GM21423 (cell line): ENCODE results near the gene PRKRA.
"Not testable (repeated sequence)": the region's sequence is repeated elsewhere in the genome, so short reads cannot be mapped to it uniquely, and the experiment has no call there.

ENCODE experiments used
- ATAC-seq: cut with Tn5 transposase; IDR thresholded peaks from one replicate; pipeline ENCODE4 v1.9.1; 2021; ENCODE audit warnings: mild to moderate bottlenecking, moderate library complexity; ENCODE audit not compliant: unreplicated experiment

PRKRA gene

DNA sequence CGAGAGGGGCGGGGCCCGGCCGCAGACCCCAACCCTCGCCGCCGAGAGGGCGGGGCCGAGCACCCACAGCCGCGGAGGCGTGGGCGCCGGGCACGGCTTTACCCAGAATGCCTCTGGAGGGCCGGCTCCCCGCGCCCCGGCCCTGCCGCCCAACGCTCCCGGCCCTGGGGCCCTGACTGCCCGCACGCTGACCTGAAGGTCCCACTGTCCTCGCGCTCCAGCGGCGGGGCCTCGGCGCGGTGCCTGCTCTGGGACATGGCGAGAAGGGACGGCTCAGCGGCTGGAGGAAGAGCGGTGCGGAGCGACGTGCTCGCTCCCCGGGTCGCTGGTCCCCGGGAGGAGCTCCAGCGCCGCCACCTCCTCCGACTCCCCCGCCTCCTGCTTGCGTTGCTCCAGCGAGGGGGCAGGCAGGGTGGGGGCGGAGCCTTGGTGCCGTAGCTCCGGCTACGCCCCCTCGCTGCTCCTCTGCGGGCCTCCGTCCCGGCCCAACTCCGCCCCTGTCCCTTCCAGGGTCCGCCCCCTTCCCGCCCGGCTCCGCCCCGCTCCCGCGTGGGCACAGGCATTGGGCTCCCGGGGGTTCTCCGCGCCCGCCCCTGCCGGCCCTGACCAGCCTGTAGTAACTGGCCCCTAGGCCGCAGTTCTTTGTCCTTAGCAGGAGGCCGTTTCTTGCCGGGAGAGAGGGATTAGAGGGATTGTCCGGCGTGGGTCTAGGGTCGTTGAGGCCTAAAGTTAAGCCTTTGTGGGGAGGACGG, at the start of gene PRKRA, which contains the start of gene PJVK:
Gene PRKRA, minus strand, starts transcription at position 402 of the 752 bp plus-strand sequence. Its CDS starts 145 bp downstream, at position 257.
Gene PJVK, plus strand, starts transcription at position 605 of the 752 bp plus-strand sequence. CDS start 2,032 bp downstream, outside the sequence.
- peak; percentile 80 for ATAC-seq

DNA sequence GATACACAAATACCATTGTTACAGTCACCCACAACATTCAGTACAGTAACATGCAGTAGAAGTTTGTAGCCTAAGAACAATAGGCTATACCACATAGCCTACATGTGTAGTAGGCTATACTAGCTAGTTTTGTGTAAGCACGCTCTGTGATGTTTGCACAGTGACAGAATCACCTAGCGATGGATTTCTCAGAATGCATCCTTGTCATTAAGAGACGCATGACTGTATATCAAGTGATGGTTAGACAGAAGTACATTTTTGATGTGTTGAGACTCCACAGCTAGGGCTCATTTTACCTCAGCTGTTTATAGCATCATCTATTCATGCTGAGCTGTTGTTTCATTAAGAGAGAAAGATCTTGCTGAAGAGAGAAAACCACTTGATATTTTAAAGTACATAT, 48.7 kb upstream of the PRKRA start:
- ATAC-seq = no peak

DNA sequence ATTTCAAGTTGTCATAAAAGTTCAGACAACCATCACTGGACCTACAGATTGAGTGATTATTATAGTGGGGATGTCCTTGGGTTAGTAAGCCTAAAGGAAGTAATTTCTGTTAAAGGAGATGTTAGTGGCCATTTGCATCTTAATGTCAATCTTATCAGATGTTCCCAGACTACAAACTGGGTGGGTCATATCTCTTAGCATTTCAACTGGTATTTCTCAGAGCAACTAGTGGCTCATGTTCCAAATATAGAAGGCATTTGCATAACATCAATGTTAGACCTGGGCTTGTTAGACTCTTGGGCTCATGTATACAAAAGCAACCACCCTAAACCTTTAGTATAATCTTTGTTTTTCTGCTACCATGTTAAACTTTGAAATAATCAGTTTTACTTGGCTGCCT, 47.2 kb upstream of the PRKRA start:
- peak; percentile 63 for ATAC-seq

DNA sequence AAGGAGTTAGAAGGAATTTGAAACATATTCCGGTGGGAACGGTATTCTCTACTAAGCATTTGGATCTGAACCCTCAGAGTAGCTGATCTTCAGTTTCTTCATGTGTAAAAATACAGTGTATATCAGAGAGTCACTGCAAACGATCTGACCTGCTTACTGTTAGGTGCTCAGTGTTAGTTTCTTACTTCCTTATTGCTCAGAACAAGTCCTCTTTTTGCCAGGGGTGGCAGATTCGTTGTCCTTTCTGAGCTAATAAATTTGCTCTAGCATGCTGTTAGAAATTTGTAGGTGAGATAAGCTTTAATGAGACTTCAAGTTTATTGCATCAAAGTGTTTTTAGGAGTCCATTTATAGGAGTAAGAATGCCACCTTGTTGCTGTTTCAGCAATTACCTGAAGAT, 45.1 kb upstream of the PRKRA start:
- ATAC-seq = no peak

DNA sequence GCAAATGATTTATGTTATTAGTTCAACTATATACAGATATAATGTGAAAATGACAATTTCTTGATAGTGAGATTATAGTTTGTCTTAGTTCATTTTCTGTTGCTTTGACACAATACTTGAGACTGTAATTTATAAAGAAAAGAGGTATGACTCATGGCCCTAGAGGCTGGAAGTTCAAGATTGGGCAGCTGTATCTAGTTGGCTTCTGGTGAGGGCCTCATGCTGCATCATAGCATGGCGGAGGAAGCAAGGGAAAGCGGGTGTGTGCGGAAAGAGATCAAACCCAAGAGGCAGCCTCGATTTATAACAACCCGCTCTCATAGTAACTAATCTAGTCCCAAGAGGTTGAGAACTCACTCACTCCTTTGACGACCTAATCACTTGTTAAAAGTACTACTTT, 40.6 kb upstream of the PRKRA start:
- no peak for ATAC-seq

DNA sequence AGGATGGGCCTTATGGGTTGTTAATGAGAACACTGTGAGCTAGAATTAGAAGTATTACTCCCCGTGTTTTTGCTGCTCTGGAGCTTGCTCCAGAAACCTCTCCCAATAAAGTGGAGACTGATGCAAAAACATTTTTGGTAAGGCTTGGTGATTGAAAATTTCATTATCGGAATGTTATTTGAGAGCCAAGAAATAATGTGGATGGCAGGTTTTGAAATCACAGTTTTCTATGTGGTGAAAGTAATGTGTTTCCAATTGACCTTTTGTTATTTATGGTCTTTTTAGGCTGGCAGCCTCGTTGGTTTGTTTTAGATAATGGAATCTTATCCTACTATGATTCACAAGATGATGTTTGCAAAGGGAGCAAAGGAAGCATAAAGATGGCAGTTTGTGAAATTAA, 34.4 kb upstream of the PRKRA start:
- ATAC-seq = no peak

DNA sequence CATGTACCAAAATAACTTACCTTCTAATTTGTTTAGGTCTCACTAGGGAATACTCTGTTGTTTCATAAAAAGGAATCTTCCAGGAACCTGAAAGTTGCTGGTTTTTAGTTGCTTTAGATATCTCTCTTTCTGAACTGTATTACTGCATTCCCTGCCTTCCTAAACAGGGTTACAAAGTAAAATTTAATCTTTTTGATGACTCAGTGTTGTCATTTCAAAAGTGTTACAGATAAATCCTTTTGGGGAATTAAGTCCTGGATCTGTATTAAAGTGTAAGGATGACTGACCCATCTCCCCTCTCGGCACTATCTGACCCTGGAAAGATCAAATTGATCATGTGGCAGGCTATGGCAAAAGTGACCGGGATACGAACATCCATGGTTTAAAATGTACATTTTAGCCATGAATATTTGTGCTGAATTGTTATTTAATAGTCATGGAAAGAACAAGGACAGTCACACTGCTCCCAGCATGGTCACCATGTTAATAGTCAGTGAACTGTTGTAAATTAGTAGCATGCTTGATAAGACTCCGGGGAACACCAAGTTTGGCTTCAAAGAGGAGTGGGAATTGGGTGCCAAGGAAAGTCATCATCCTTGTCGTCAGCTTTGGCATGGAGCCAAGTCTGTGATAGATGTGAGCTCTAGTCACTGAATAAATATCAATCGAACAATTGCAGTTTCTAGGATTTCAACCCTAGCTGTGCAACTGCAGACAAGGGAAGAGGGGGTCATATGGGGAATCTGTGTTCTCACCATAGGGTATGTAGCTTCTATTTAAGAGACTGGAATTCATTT, 33.5 kb upstream of the PRKRA start:
- no peak for ATAC-seq

DNA sequence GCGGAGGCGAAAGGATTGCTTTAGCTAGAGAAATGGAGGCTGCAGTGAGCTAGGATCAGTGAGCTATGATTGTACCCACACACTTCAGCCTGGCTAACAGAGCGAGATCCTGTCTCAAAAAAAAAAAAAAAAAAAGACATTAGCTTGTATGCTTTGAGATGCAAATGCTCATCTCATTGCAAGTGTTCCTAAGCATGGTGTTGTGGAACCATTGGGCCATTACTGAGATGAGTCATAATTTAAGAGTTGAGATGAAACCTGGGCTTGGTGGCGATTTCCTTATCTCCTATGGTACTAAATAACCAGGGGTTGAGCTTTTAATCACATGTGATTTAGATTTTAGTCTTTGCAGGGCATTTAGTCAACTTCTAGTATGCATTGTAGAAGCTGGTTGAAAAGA, 31.5 kb upstream of the PRKRA start:
- peak; percentile 27 for ATAC-seq

DNA sequence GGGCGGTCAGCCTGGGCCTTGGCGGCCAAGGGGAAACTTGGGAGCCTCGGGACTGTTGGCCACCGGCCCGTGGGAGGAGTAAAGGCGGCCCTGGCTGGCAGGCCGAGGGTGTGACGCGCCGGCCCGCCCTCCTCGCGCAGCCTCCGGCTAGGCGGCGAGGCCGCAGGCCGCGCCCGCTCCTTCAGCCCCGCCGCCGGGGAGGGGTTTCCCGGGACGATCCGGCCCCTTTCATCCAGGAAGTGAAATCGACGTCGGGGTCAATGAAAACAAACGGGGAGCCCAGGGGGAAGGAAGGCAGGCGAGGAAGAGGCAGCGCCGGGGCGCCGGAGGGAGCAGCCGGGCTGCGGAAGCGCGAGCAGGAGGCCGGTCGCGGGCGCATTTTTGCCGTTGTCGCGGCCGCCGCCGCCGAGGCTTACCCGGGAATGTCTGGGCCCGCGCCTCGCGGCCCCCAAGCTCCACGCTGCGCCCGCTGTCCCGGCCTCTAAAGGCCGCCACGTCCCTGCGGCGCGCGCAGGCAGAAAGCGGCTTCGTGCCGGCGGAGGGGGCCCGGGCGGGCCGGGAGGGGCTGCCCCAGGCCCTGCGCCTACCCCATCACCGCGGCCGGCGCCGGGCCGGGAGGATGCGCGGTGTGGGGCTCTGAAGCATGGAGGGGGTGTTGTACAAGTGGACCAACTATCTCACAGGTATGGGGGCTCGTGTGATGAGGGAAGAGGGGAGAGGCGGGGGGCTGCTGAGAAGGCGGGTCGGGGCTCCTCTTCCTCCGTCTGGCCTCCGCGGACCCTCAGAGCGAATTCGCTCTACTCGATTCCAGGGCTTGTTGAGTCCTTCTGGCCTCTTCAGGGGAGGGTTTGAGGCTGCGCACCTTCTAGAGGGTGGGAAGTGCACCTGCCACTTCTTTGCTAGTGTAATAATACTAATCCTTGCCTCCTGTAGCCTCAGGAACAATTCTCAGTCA, 29.5 kb upstream of the PRKRA start, which contains the start of gene PLEKHA3:
Gene PLEKHA3, plus strand, starts transcription at position 231 of the 955 bp plus-strand sequence. Its CDS starts 413 bp downstream, at position 644.
- ATAC-seq = peak; percentile 64

DNA sequence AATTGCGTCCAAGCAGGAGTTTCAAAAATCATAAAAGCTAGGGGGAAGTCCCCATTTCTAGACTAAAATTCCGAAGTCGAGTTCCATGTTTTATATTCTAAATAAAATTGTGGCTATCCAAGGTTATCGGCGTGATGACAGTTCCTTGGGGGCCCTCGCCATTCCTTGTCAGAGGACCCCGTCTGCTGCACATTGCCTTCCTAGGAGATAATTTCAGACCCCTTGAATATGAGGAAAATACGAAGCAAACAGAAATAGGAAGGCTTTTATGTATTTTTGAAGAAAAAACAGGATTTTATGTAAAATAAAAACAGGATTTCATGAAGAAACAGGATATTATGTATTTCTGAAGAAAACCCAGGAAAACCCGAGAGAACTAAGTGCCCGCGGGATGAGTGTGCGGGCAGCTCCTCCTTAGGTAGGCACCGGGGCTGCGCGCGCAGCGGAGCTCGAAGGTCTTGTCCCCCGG, 28.8 kb upstream of the PRKRA start:
- ATAC-seq = no peak

DNA sequence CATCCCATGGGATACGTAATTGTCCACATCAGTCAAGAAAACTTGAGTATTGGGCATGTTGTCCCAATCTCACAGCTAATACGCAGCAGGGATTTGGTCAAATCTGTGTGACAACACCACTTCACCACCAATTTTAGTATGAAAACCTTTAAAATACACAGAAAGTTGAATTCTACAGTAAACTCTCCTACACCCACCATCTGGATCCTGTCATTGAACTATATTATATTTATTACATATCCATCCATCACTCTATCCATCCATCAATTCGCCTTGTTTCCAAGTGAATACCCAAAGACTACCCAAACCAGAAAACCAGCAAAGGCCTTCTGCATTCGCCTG, 28.3 kb upstream of the PRKRA start:
- ATAC-seq = no peak

DNA sequence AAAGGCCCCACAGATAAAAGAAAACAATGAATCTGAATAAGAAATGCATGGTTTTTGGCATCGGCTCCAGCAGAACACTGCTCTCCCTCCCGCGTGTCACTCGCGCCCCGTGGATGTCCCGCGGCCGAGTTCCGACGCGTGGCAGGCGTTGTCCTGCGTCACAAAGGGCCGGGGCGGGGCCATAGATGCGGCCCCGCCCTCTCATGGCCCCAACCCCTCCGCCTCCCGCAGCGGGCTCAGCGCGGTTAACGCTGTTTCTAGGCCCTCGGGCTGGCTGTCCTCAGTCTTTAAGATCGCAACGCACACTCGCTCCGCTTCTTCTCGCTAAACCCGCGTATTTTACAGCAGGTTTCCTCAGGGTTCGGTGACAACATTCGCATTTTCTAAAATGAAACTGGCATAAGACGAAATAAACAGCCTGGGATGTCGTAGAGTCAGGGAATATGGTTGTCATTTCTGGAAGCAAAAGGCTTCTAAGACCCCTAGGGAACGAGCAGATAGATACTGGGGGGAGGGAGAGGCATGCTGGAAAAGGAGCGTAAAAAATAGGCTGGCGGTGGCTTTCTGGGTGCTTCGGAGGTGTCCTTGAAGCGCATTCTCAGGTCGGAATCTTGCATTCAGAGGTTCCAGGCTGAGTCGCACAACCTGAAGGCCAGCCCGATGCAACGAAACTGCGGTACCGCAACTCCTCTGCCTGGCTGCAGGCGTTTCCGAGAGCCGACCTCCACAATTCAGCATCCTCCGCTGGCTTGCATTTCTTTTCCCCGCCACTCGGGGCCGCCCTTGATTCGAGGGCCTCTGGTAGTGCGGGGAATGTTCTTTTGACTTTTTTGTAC, 27.7 kb upstream of the PRKRA start, which contains the start of gene FKBP7:
Gene FKBP7, minus strand, starts transcription at position 162 of the 836 bp plus-strand sequence. Its CDS starts 101 bp downstream, at position 61.
- peak; percentile 42 for ATAC-seq

DNA sequence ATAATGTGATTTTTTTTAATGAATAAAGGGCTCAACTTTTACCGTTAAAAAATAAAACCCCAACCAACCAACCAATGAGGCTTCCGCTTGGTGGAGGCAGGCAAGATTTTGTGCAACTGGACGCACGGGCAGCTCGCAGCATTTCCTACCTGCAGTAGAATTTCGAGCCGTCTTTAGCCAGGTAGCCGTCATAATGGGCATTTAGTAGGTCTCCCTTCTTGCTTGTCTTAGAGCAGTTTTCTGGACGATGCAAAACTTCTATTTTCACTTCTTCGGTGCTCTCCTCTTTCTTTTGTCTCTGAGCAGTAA, 27.1 kb upstream of the PRKRA start:
- no peak for ATAC-seq

DNA sequence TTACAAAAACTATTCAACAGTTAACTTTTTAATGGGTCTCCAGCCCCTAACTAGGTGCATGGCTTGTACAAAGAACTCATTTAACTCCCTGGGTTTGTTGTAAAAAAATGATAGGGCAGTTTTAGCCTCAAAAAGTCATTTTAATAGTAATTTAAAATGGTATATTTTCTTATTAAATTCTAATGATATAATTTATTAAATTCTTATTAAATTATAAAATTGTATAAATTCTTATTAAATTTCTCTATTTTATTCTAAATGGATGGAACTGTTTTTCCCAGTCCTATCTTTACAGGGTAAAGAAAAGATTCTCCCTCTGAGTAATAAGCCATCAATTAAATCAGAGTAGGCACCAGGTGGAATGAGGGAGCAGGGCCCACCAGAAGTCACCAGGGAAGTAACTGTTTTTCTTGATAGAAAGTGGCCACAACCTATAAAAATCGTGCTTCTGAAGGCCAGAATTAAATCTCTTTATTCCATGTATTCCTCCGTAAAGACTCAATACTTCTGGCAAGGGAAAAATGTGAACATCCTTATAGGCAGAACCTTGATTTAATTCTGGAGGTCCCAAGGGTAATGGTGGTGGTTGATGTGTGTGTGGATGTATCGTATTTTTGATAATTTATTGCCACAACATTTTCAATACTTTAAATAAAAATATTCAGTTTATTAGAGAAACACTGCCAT, 26.6 kb upstream of the PRKRA start:
- no peak for ATAC-seq

DNA sequence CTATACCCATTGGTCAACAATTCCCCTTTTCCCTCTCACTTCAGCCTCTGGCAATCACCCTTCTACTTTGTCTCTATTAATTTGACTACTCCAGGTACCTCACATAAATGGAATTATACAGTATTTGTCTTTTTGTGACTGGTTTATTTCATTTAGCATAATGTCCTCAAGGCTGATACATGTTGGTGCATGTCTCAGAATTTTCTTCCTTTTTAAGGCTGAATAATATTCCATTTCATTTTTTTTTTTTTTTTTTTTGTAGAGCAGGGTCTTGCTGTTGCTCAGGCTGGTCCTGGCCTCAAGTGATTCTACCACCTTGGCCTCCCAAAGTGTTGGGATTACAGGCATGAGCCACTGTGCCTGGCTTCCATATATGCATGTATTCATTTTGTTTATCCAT, 25.5 kb upstream of the PRKRA start:
- no peak for ATAC-seq

DNA sequence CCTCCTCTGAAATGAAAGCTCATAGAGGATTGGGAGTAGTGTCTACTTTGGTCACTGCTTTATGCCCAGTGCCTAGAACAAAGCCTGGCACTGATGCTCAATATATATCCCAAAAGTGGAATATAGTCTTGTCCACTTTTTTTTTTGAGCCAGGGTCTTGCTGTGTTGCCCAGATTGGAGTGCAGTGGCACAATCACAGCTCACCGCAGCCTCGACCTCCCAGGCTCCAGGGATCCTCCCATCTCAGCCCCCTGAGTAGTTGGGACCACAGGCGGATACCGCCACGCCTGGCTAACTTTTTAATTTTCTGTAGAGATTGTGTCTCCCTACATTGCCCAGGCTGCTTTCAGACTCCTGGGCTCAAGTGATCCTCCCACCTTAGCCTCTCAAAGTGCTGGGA, 23.6 kb upstream of the PRKRA start:
- no peak for ATAC-seq

DNA sequence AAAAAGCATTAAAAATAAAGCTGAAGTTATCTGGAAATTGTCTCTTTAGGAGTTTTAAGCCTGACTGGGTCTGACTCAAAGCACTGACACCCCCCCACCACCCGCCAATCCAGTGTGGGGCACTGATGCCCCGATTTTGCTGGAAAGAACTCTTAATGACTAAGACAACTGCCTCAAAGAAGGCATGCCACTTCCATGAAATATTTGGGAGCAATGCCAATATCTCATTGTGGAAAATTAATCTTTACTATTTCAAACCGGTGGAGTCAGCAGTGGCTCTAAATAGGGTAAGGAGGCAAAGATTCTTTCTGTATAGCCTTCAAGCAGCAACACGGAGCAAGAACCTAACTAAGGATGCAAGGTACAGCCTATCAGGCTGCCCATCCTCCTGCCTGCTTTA, 23.0 kb upstream of the PRKRA start:
- no peak for ATAC-seq

DNA sequence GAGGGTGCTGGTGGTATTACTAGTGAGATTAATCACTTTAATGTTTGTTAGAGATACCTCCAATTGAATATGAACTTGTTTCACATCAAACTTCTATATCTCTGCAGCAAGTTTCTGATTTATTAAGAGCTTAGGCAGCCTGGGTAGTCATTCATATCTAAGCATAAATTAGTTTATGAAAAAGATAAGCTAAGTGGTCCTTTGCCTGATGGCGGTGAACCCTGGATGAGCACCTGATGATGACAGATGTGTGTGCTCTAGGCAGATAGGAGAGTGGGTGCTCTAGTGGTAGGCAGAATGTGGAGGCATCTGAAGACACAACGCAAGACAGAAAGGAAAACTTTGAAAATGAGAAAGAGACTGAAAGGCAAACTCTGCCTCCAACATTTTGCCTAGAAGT, 22.4 kb upstream of the PRKRA start:
- ATAC-seq = no peak

DNA sequence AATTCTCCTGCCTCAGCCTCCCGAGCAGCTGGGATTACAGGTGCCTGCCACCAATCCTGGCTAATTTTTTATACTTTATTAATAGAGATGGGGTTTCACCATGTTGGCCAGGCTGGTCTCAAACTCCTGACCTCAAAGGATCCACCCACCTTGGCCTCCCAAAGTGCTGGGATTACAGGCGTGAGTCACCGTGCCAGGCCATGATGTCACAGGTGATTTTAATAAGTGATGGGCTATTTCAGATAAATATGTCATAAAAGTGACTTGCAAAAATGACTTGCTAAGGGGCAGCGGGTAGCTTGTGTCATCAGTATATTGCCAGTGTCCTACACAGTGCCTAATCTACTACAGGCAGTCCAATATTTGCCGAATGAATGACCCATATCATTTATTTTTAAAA, 20.3 kb upstream of the PRKRA start:
- ATAC-seq = not testable (repeated sequence)
